AG09319 (cell line): ENCODE results near the gene AKR1C1.
"Not testable (repeated sequence)": the region's sequence is repeated elsewhere in the genome, so short reads cannot be mapped to it uniquely, and the experiment has no call there.

ENCODE experiments used
- DNase-seq: peaks from one replicate; pipeline ENCODE4 v3.0.0-alpha.2; 2010; ENCODE audit warnings: low read depth; ENCODE audit errors: extremely low read depth
- CTCF ChIP-seq: IDR thresholded peaks from 2 replicates; pipeline ENCODE4 v1.5.1; 2011; ENCODE audit warnings: low read depth, mild to moderate bottlenecking, inconsistent platforms, low read length, moderate library complexity

AKR1C1 gene

GRCh38 chr10:4945766-4946717 is 17.2 kb upstream of the AKR1C1 start:
- TF ChIP-seq CTCF = no peak
- DNase-seq = no peak

GRCh38 chr10:4947039-4947634 is 16.1 kb upstream of the AKR1C1 start:
- DNase-seq = no peak
- no peak for TF ChIP-seq CTCF

- peak; percentile 81 for DNase-seq
- no peak for TF ChIP-seq CTCF
Measured at GRCh38 chr10:4947635-4948596, 15.3 kb upstream of the AKR1C1 start.

GRCh38 chr10:4951512-4952162 is 11.6 kb upstream of the AKR1C1 start:
- not testable (repeated sequence) for DNase-seq

- no peak for DNase-seq
- no peak for TF ChIP-seq CTCF
Measured at GRCh38 chr10:4953405-4953804, 9.8 kb upstream of the AKR1C1 start.

GRCh38 chr10:4956088-4956487 is 7.1 kb upstream of the AKR1C1 start:
- not testable (repeated sequence) for DNase-seq

GRCh38 chr10:4956955-4957645 is 6.1 kb upstream of the AKR1C1 start:
- DNase-seq = not testable (repeated sequence)

GRCh38 chr10:4961558-4961957 is 1.7 kb upstream of the AKR1C1 start:
- not testable (repeated sequence) for DNase-seq

- DNase-seq = not testable (repeated sequence)
Measured at GRCh38 chr10:4962308-4962707, 907 bp upstream of the AKR1C1 start.

GRCh38 chr10:4963815-4964154 is 570 bp downstream of the AKR1C1 start:
- DNase-seq = not testable (repeated sequence)

- not testable (repeated sequence) for DNase-seq
Measured at GRCh38 chr10:4965763-4966162, 2.5 kb downstream of the AKR1C1 start.

GRCh38 chr10:4967189-4967588 is 4.0 kb downstream of the AKR1C1 start:
- not testable (repeated sequence) for DNase-seq

GRCh38 chr10:4969289-4969688 is 6.1 kb downstream of the AKR1C1 start:
- not testable (repeated sequence) for DNase-seq

GRCh38 chr10:4970362-4970761 is 7.1 kb downstream of the AKR1C1 start:
- DNase-seq = not testable (repeated sequence)
